ENCODE results near the gene YTHDF1.

Gene YTHDF1

GRCh38 chr20:63205896-63206295, 10.0 kb downstream of the YTHDF1 start:
- H3K4me3 ChIP-seq (ENCODE audit: low read depth, low read length) = no peak overlapping the region
- TF ChIP-seq CTCF (IDR thresholded peaks at IDR 0.05; ENCODE audit: low read depth, low read length) = no peak

DNA sequence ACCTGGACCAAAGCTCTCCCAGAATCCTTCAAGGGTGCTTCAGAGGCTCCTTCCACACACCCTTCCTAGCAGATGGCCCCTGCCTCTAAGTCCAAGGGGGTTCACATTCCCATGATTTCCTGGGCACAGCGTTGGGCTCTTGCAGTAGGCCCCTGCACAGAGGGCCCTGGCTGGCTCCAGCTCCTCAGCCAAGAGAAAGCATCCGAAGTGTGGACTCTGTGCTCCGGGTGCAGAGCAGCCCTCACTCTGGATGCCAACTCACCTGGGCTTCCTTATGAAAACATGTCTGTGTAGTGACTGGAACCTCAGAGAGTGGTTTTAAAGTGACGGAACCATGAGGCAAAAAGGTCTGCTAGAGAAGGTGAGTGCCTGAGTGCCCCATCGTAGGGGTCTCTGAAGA, 11.6 kb downstream of the YTHDF1 start:
- no peak for TF ChIP-seq CTCF (IDR thresholded peaks at IDR 0.05; ENCODE audit: low read depth, low read length)
- no peak overlapping the region for H3K4me3 ChIP-seq (ENCODE audit: low read depth, low read length)

- no peak for TF ChIP-seq CTCF (IDR thresholded peaks at IDR 0.05; ENCODE audit: low read depth, low read length)
- no peak overlapping the region for H3K4me3 ChIP-seq (ENCODE audit: low read depth, low read length)
These were observed 13.0 kb downstream of the YTHDF1 start for GRCh38 chr20:63202811-63203526.

DNA sequence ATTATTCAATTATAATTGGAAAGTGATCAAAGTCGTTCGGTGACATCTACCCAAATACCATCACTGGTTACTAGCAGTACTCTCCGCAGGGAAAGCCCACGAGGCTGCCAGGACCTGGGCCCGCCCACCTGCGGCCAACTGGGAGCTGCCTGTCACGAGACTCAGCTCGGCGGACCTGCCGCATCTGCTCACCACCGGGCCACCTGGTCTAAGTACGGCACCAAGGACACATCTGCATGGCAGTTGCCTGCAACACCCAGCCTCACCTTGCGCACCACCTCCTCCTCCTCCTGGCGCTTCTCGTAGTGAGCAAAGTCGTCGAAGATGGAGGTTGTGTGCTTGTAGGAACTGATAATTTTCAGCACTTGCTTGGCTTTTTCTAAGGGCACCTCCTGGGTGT, 13.9 kb downstream of the YTHDF1 start:
- TF ChIP-seq CTCF (IDR thresholded peaks at IDR 0.05; ENCODE audit: low read depth, low read length) = no peak
- H3K4me3 ChIP-seq (ENCODE audit: low read depth, low read length) = no peak overlapping the region

- TF ChIP-seq CTCF (IDR thresholded peaks at IDR 0.05; ENCODE audit: low read depth, low read length) = no peak
- H3K4me3 ChIP-seq (ENCODE audit: low read depth, low read length) = no peak overlapping the region
These were observed 17.3 kb downstream of the YTHDF1 start for GRCh38 chr20:63198606-63199005.

GRCh38 chr20:63196768-63197470, 19.0 kb downstream of the YTHDF1 start:
- H3K4me3 ChIP-seq (ENCODE audit: low read depth, low read length) = no peak overlapping the region
- no peak for TF ChIP-seq CTCF (IDR thresholded peaks at IDR 0.05; ENCODE audit: low read depth, low read length)

DNA sequence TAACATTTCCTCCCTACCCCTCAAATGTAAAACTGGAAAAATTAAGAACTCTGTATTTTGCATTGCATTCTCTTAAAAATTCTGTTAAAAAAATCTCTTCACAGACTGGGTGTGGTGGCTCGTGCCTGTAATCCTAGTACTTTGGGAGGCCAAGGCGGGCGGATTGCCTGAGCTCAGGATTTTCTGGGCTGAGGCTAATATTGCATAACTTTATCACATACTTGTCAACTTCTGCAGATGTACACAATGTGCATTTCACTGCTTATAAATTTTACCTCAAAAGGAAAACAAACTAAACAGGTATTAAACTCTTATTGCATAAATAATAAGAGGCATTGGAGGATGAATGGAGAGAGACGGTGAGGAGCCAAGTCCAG, 21.1 kb downstream of the YTHDF1 start:
- no peak overlapping the region for H3K4me3 ChIP-seq (ENCODE audit: low read depth, low read length)
- TF ChIP-seq CTCF (IDR thresholded peaks at IDR 0.05; ENCODE audit: low read depth, low read length) = no peak
